ENCODE measurements around the gene CTTN.
A peak's percentile ranks its signal among the peaks of the same experiment; 100 is the strongest.

The CTTN gene

GRCh38 chr11:70480711-70481110 is 82.4 kb downstream of the CTTN start:
- no peak overlapping the region for H3K4me3 ChIP-seq (ENCODE audit: low read length)
- TF ChIP-seq CTCF (IDR thresholded peaks at IDR 0.05; ENCODE audit: insufficient read depth, low read depth, low read length, missing control alignments) = no peak
- DNase-seq (ENCODE audit: low read depth) = no peak

- DNase-seq (ENCODE audit: low read depth) = no peak
- no peak for TF ChIP-seq CTCF (IDR thresholded peaks at IDR 0.05; ENCODE audit: insufficient read depth, low read depth, low read length, missing control alignments)
- H3K4me3 ChIP-seq (ENCODE audit: low read length) = no peak overlapping the region
Observed at GRCh38 chr11:70481625-70482528, 83.5 kb downstream of the CTTN start.

DNA sequence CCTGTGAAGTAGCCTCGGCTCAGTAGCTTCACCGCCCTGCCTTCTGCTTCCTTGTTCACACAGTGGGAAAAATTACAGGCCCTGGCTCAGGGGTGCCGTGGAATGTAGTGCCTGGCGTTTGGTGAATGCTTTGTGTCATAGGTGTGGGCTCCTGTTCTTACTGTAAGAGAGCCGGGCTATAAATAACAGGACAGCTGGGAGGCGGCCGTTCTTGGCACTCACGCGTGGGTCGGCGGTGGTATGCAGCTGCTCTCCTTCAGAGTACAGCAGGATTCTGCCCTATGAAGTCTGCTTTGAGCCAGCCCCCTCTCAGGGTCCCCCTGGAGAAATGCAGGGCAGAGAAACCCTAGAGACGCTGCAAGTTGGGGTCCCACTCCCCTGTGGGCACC is 84.2 kb downstream of the CTTN start:
- DNase-seq (ENCODE audit: low read depth) = no peak
- TF ChIP-seq CTCF (IDR thresholded peaks at IDR 0.05; ENCODE audit: insufficient read depth, low read depth, low read length, missing control alignments) = no peak
- H3K4me3 ChIP-seq (ENCODE audit: low read length) = no peak overlapping the region

- no peak overlapping the region for H3K4me3 ChIP-seq (ENCODE audit: low read length)
Observed at GRCh38 chr11:70483077-70483861, 84.9 kb downstream of the CTTN start.

DNA sequence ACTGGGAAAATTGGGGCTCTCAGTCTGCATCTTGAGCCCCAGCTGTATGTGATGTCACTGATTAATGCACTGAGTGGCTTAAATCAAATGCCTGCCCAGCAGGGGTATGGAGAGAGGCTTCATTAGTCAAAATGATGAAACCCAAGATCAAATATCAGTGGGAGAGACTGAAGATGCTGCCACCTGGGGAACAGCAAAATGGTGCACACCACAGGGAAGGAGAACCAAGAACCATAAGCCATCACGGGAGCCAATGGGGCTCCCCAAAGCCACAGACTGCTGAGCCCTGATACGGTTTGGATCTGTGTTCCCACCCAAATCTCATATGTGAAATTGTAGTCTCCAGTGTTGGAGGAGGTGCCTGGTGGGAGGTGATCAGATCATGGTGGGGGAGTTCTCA is 85.6 kb downstream of the CTTN start:
- TF ChIP-seq CTCF (IDR thresholded peaks at IDR 0.05; ENCODE audit: insufficient read depth, low read depth, low read length, missing control alignments) = no peak
- no peak overlapping the region for H3K4me3 ChIP-seq (ENCODE audit: low read length)
- no peak for DNase-seq (ENCODE audit: low read depth)

More at GRCh38 chr11:70483077-70483861, 84.9 kb downstream of the CTTN start:
- peak; percentile 9 for DNase-seq (ENCODE audit: low read depth)
- TF ChIP-seq CTCF (IDR thresholded peaks at IDR 0.05; ENCODE audit: insufficient read depth, low read depth, low read length, missing control alignments) = peak; percentile 14

- no peak for DNase-seq (ENCODE audit: low read depth)
- no peak for TF ChIP-seq CTCF (IDR thresholded peaks at IDR 0.05; ENCODE audit: insufficient read depth, low read depth, low read length, missing control alignments)
Observed at GRCh38 chr11:70485326-70486025, 87.1 kb downstream of the CTTN start.

More at GRCh38 chr11:70485326-70486025, 87.1 kb downstream of the CTTN start:
- H3K4me3 ChIP-seq (ENCODE audit: low read length) = no peak overlapping the region

All from epithelial cell of esophagus (primary cell).